Liver (tissue), 9 donors: ENCODE measurements around the gene SYT13. TPM values are rescaled to one million over a fixed set of nuclear protein-coding genes. Genes with fewer than 3 reads are reported as not detected.

ENCODE experiments used
- DNase-seq: peaks from one replicate; pipeline ENCODE4 v3.0.0-alpha.2; 2017; ENCODE audit warnings: low spot score
- H3K27ac ChIP-seq, 2 donors: one replicate each; pipeline ENCODE4 v1.7.0; 2013; ENCODE audit warnings: inconsistent platforms in 2 of 2, low read length in 2 of 2, control low read depth in 1 of 2, low read depth in 1 of 2, mild to moderate bottlenecking in 1 of 2
- H3K27me3 ChIP-seq, 4 donors: one replicate each; pipeline versions ENCODE4 v1.6.1 to v1.7.0; 2013; ENCODE audit warnings: low read length in 3 of 4, inconsistent platforms in 1 of 4, mild to moderate bottlenecking in 1 of 4, moderate library complexity in 1 of 4; ENCODE audit not compliant: control insufficient read depth in 4 of 4, insufficient read depth in 4 of 4
- H3K36me3 ChIP-seq, 4 donors: one replicate each; pipeline versions ENCODE4 v1.6.1 to v1.7.0; 2013; ENCODE audit warnings: low read length in 3 of 4, mild to moderate bottlenecking in 3 of 4, low read depth in 1 of 4, moderate library complexity in 1 of 4; ENCODE audit not compliant: control insufficient read depth in 4 of 4, insufficient read depth in 3 of 4
- H3K4me1 ChIP-seq, 4 donors: one replicate each; pipeline versions ENCODE4 v1.6.1 to v1.7.0; 2013; ENCODE audit warnings: low read length in 3 of 4, mild to moderate bottlenecking in 3 of 4, moderate library complexity in 1 of 4; ENCODE audit not compliant: control insufficient read depth in 4 of 4, insufficient read depth in 4 of 4
- H3K4me3 ChIP-seq, 3 donors: one replicate each; pipeline versions ENCODE4 v1.6.1 to v1.7.0; 2013; ENCODE audit warnings: low read length in 3 of 3, control low read depth in 1 of 3, low read depth in 1 of 3, mild to moderate bottlenecking in 1 of 3
- H3K9ac ChIP-seq, 2 donors: one replicate each; pipeline ENCODE4 v1.7.0; 2013; ENCODE audit warnings: low read length in 2 of 2, mild to moderate bottlenecking in 2 of 2, moderate library complexity in 2 of 2, control low read depth in 1 of 2, low read depth in 1 of 2
- H3K9me3 ChIP-seq, 4 donors: one replicate each; pipeline versions ENCODE4 v1.6.1 to v1.7.0; 2013; ENCODE audit warnings: low read length in 3 of 4; ENCODE audit not compliant: control insufficient read depth in 4 of 4
- EGR1 ChIP-seq, 2 donors: IDR thresholded peaks; 2 replicates each; pipeline ENCODE4 v1.6.1; 2016 to 2018; ENCODE audit warnings: antibody characterized with exemption in 2 of 2, low read depth in 2 of 2
- FOXA1 ChIP-seq: IDR thresholded peaks from 2 replicates; pipeline ENCODE4 v1.6.1; 2016; ENCODE audit warnings: antibody characterized with exemption
- FOXA2 ChIP-seq: IDR thresholded peaks from 2 replicates; pipeline ENCODE4 v1.6.1; 2016; ENCODE audit warnings: antibody characterized with exemption
- GABPA ChIP-seq, 2 donors: IDR thresholded peaks in 1 of 2; conservative IDR thresholded peaks in 1 of 2; 2 replicates each; pipeline ENCODE4 v1.6.1; 2016; ENCODE audit warnings: antibody characterized with exemption in 2 of 2, mild to moderate bottlenecking in 1 of 2, moderate library complexity in 1 of 2
- HNF4A ChIP-seq, 2 donors: conservative IDR thresholded peaks; 2 replicates each; pipeline ENCODE4 v1.6.1; 2016; ENCODE audit warnings: antibody characterized with exemption in 2 of 2, mild to moderate bottlenecking in 2 of 2
- HNF4G ChIP-seq: IDR thresholded peaks from 2 replicates; pipeline ENCODE4 v1.6.1; 2016; ENCODE audit warnings: antibody characterized with exemption
- JUND ChIP-seq, 2 donors: IDR thresholded peaks; 2 replicates each; pipeline ENCODE4 v1.6.1; 2016; ENCODE audit warnings: antibody characterized with exemption in 2 of 2
- NR2F2 ChIP-seq: IDR thresholded peaks from 2 replicates; pipeline ENCODE4 v1.6.1; 2016; ENCODE audit warnings: antibody characterized with exemption
- RAD21 ChIP-seq, 2 donors: IDR thresholded peaks; 2 replicates each; pipeline ENCODE4 v1.6.1; 2016; ENCODE audit warnings: antibody characterized with exemption in 2 of 2, mild to moderate bottlenecking in 2 of 2
- RXRA ChIP-seq, 2 donors: IDR thresholded peaks; 2 replicates each; pipeline ENCODE4 v1.6.1; 2017 to 2018; ENCODE audit warnings: antibody characterized with exemption in 2 of 2, mild to moderate bottlenecking in 1 of 2
- SP1 ChIP-seq: IDR thresholded peaks from 2 replicates; pipeline ENCODE4 v1.6.1; 2018; ENCODE audit warnings: antibody characterized with exemption, mild to moderate bottlenecking
- TAF1 ChIP-seq: conservative IDR thresholded peaks from 2 replicates; pipeline ENCODE4 v1.6.1; 2016; ENCODE audit warnings: antibody characterized with exemption, mild to moderate bottlenecking
- YY1 ChIP-seq: IDR thresholded peaks from 2 replicates; pipeline ENCODE4 v1.6.1; 2016; ENCODE audit warnings: antibody characterized with exemption, mild to moderate bottlenecking
- WGBS: extraction: QIAGEN DNeasy Blood & Tissue Kit; methylation state at CpG from one replicate; pipeline ENCODE4 v1.1.7; 2013; 5-methylcytosine and 5-hydroxymethylcytosine counted together
- polyA plus RNA-seq, 2 donors: library from polyadenylated mRNA; stranded (reverse) in 1 of 2; unstranded in 1 of 2; fragments of 200-250 nt in 1 of 2; fragments of >200 nt in 1 of 2; fragmentation: Nextera tagmentation in 1 of 2; extraction: Ambion mirVana in 1 of 2; gene quantifications; one replicate each; pipeline versions ENCODE4 v1.2.1 to v1.2.3, GENCODE V29; 2013 to 2015
- total RNA-seq, 2 donors: library from RNA; depleted of rRNA; stranded (reverse); fragments of >200 nt; gene quantifications; one replicate each; pipeline ENCODE4 v1.2.3, GENCODE V29; 2014
- TF ChIP-seq, protein P1 (sequence below): fragments of 150-350 bp; IDR thresholded peaks from 2 replicates; pipeline ENCODE4 v1.5.1; 2017; ENCODE audit warnings: improper control_type of control experiment, low read depth, low read length; ENCODE audit not compliant: missing input control
- TF ChIP-seq, protein P2 (sequence below): IDR thresholded peaks from 2 replicates; pipeline ENCODE4 v1.6.1; 2016; ENCODE audit warnings: antibody characterized with exemption
- TF ChIP-seq, protein P3 (sequence below): IDR thresholded peaks from 2 replicates; pipeline ENCODE4 v1.6.1; 2016; ENCODE audit warnings: antibody characterized with exemption, mild to moderate bottlenecking
- TF ChIP-seq, protein P4 (sequence below): IDR thresholded peaks from 2 replicates; pipeline ENCODE4 v1.6.1; 2016; ENCODE audit warnings: antibody characterized with exemption
- TF ChIP-seq, protein P5 (sequence below): IDR thresholded peaks from 2 replicates; pipeline ENCODE4 v1.6.1; 2016; ENCODE audit warnings: antibody characterized with exemption
- donor health status: healthy.
- donor health status: healthy.
- donor health status: healthy.
- donor health status: healthy.
- donor health status: healthy.

SYT13 gene
- total and polyA plus RNA-seq, 4 donors: 0.05 to 0.33 (median 0.14) TPM

DNA sequence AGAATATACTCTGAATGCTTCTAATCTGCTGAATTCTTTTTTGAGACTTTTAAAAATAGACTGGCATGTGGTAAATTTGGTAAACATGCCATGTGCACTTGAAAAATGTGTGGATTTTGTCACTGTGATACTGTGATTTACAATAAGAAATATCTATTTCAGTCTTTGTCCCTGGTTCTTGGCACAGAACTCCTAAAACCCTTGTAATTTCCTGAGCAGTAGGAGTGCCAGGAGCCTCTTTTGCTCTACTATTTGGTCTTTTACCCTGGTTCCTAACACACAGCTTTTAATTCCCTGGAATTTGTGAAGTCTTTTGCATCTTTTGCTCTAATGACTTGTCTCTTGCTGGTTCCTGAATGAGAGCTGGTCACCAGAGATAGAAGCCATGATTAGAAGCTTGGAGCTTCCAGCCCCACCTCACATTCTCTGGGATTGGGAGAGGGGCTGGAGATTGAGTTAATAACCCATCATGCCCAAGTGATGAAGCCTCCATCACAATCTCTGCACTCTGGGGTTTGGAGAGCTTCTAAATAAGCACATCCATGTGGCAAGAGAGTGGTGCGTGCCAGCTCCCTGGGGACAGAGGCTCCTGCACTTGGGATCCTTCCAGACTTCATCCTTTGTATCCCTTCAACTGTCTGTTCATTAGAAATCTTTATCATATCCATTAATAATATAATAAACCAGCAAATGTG, 27.2 kb upstream of the SYT13 start:
- DNase-seq: no peak

More for the DNA sequence above, 27.2 kb upstream of the SYT13 start:
- WGBS: 87% methylated on average over 1 of the region's 1 CpG
- H3K9ac ChIP-seq: no peak overlapping the region
- no peak overlapping the region for H3K4me3 ChIP-seq
- H3K9me3 ChIP-seq: no peaks in the 10 kb centered on the region
- no peaks in the 10 kb centered on the region for H3K36me3 ChIP-seq
- peaks cover 0 to 3% (median 0%) of the 10 kb centered on the region in 4 donors for H3K27me3 ChIP-seq
- TF ChIP-seq, protein P1, sequence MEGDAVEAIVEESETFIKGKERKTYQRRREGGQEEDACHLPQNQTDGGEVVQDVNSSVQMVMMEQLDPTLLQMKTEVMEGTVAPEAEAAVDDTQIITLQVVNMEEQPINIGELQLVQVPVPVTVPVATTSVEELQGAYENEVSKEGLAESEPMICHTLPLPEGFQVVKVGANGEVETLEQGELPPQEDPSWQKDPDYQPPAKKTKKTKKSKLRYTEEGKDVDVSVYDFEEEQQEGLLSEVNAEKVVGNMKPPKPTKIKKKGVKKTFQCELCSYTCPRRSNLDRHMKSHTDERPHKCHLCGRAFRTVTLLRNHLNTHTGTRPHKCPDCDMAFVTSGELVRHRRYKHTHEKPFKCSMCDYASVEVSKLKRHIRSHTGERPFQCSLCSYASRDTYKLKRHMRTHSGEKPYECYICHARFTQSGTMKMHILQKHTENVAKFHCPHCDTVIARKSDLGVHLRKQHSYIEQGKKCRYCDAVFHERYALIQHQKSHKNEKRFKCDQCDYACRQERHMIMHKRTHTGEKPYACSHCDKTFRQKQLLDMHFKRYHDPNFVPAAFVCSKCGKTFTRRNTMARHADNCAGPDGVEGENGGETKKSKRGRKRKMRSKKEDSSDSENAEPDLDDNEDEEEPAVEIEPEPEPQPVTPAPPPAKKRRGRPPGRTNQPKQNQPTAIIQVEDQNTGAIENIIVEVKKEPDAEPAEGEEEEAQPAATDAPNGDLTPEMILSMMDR: no peak
- TF ChIP-seq EGR1 (IDR thresholded peaks at IDR 0.05; ENCODE audit: low read depth in 2 of 2) (no peak), NR2F2 (no peak), SP1 (no peak), RAD21 (IDR thresholded peaks at IDR 0.05) (no peak), HNF4A (conservative IDR thresholded peaks at IDR 0.05) (no peak), GABPA (IDR thresholded peaks at IDR 0.05 in 1 of 2, conservative IDR thresholded peaks at IDR 0.05 in 1 of 2) (no peak), RXRA (IDR thresholded peaks at IDR 0.05) (no peak), JUND (IDR thresholded peaks at IDR 0.05) (no peak), HNF4G (no peak), TAF1 (no peak), FOXA1 (no peak), FOXA2 (no peak), YY1 (no peak)
- TF ChIP-seq, protein P2, sequence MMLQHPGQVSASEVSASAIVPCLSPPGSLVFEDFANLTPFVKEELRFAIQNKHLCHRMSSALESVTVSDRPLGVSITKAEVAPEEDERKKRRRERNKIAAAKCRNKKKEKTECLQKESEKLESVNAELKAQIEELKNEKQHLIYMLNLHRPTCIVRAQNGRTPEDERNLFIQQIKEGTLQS: no peak
- TF ChIP-seq, protein P3, sequence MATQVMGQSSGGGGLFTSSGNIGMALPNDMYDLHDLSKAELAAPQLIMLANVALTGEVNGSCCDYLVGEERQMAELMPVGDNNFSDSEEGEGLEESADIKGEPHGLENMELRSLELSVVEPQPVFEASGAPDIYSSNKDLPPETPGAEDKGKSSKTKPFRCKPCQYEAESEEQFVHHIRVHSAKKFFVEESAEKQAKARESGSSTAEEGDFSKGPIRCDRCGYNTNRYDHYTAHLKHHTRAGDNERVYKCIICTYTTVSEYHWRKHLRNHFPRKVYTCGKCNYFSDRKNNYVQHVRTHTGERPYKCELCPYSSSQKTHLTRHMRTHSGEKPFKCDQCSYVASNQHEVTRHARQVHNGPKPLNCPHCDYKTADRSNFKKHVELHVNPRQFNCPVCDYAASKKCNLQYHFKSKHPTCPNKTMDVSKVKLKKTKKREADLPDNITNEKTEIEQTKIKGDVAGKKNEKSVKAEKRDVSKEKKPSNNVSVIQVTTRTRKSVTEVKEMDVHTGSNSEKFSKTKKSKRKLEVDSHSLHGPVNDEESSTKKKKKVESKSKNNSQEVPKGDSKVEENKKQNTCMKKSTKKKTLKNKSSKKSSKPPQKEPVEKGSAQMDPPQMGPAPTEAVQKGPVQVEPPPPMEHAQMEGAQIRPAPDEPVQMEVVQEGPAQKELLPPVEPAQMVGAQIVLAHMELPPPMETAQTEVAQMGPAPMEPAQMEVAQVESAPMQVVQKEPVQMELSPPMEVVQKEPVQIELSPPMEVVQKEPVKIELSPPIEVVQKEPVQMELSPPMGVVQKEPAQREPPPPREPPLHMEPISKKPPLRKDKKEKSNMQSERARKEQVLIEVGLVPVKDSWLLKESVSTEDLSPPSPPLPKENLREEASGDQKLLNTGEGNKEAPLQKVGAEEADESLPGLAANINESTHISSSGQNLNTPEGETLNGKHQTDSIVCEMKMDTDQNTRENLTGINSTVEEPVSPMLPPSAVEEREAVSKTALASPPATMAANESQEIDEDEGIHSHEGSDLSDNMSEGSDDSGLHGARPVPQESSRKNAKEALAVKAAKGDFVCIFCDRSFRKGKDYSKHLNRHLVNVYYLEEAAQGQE: no peak
- TF ChIP-seq, protein P4, sequence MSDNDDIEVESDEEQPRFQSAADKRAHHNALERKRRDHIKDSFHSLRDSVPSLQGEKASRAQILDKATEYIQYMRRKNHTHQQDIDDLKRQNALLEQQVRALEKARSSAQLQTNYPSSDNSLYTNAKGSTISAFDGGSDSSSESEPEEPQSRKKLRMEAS: no peak
- TF ChIP-seq, protein P5, sequence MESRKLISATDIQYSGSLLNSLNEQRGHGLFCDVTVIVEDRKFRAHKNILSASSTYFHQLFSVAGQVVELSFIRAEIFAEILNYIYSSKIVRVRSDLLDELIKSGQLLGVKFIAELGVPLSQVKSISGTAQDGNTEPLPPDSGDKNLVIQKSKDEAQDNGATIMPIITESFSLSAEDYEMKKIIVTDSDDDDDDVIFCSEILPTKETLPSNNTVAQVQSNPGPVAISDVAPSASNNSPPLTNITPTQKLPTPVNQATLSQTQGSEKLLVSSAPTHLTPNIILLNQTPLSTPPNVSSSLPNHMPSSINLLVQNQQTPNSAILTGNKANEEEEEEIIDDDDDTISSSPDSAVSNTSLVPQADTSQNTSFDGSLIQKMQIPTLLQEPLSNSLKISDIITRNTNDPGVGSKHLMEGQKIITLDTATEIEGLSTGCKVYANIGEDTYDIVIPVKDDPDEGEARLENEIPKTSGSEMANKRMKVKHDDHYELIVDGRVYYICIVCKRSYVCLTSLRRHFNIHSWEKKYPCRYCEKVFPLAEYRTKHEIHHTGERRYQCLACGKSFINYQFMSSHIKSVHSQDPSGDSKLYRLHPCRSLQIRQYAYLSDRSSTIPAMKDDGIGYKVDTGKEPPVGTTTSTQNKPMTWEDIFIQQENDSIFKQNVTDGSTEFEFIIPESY: no peak
- H3K27ac ChIP-seq: no peak overlapping the region
- H3K4me1 ChIP-seq: no peaks in the 10 kb centered on the region
